K562 (cell line): ENCODE measurements around the gene MYO3B. TPM values are rescaled to one million over a fixed set of nuclear protein-coding genes. Genes with fewer than 3 reads are reported as not detected.

Experiments
- EWSR1 ChIP-seq: fragments of 450-650 bp; IDR thresholded peaks from 2 replicates; pipeline ENCODE4 v1.6.1; 2018; ENCODE audit warnings: borderline replicate concordance, mild to moderate bottlenecking, low read depth, moderate library complexity; ENCODE audit not compliant: partially characterized antibody
- LARP7 ChIP-seq: fragments of 450-650 bp; IDR thresholded peaks from 2 replicates; pipeline ENCODE4 v1.6.1; 2016
- LEF1 ChIP-seq: fragments of 450-650 bp; IDR thresholded peaks from 2 replicates; pipeline ENCODE4 v1.6.1; 2016; ENCODE audit warnings: mild to moderate bottlenecking
- SMC3 ChIP-seq: conservative IDR thresholded peaks from 2 replicates; pipeline ENCODE4 v1.6.1; 2011; ENCODE audit warnings: low read depth, low read length, improper control_type of control experiment; ENCODE audit not compliant: insufficient read depth
- ZFP36 ChIP-seq: fragments of 150-350 bp; IDR thresholded peaks from 2 replicates; pipeline ENCODE4 v1.6.1; 2018; ENCODE audit warnings: low read length, low read depth; ENCODE audit not compliant: partially characterized antibody
- ZNF224 ChIP-seq: sonication (generic); formaldehyde crosslinking; IDR thresholded peaks from 2 replicates; pipeline ENCODE4 v1.8.0; 2022; ENCODE audit warnings: mild to moderate bottlenecking, missing genetic modification reagents
- ZNF695 ChIP-seq: fragments of 450-650 bp; formaldehyde crosslinking; IDR thresholded peaks from 2 replicates; pipeline ENCODE4 v1.4.0; 2020; ENCODE audit warnings: mild to moderate bottlenecking, moderate library complexity
- polyA plus RNA-seq, 8 experiments: library from polyadenylated mRNA; depleted of rRNA in 4 of 8; stranded (reverse) in 5 of 8; unstranded in 3 of 8; fragments of >200 nt; fragmentation: Nextera tagmentation in 2 of 8; fragmentation: Illumina TruSeq in 1 of 8; extraction: Ambion mirVana in 2 of 8; extraction: Trizol in 1 of 8; gene quantifications; 2 replicates each; pipeline versions ENCODE4 v1.2.1 to v1.2.3, GENCODE V29; 2011 to 2014; ENCODE audit warnings: inconsistent platforms in 1 of 8, missing spikeins in 1 of 8
- total RNA-seq, 7 experiments: library from RNA; depleted of rRNA in 6 of 7; stranded (reverse); fragments of >200 nt in 6 of 7; fragmentation: Illumina TruSeq in 2 of 7; extraction: Trizol in 2 of 7; gene quantifications; 2 replicates each; pipeline versions ENCODE4 v1.2.1 to v1.2.3, GENCODE V29; 2011 to 2021; ENCODE audit warnings: low replicate concordance in 1 of 7
- TF ChIP-seq, protein P1 (sequence below): fragments of 200-400 bp; formaldehyde crosslinking; IDR thresholded peaks from 2 replicates; pipeline ENCODE4 v1.6.1; 2017; ENCODE audit warnings: mild to moderate bottlenecking, low read depth, low read length, moderate library complexity
- TF ChIP-seq, protein P2 (sequence below): fragments of 450-650 bp; conservative IDR thresholded peaks from 2 replicates; pipeline ENCODE4 v1.6.1; 2016; ENCODE audit warnings: missing genetic modification characterization, low read depth, mild to moderate bottlenecking, missing compliant biosample characterization, moderate library complexity
- TF ChIP-seq, protein P3 (sequence below): fragments of 450-650 bp; IDR thresholded peaks from 2 replicates; pipeline ENCODE4 v1.6.1; 2017; ENCODE audit warnings: mild to moderate bottlenecking, moderate library complexity
- TF ChIP-seq, protein P4 (sequence below): fragments of 250-450 bp; sonication (Bioruptor Pico); IDR thresholded peaks from 2 replicates; pipeline ENCODE4 v1.5.0; 2020; ENCODE audit warnings: mild to moderate bottlenecking, borderline replicate concordance
- TF ChIP-seq, protein P5 (sequence below): IDR thresholded peaks from 2 replicates; pipeline ENCODE4 v1.6.1; 2011; ENCODE audit warnings: borderline replicate concordance, low read depth, mild to moderate bottlenecking, moderate library complexity, low read length; ENCODE audit not compliant: insufficient read depth, poor library complexity, severe bottlenecking
- TF ChIP-seq, protein P6 (sequence below): fragments of 450-650 bp; IDR thresholded peaks from 2 replicates; pipeline ENCODE4 v1.6.1; 2018; ENCODE audit not compliant: partially characterized antibody

Gene MYO3B
- total and polyA plus RNA-seq, 9 of the 15 experiments (the other 6 are each of a cell fraction or from before 2014, with no cell fraction given) = 2.7 to 6.5 (median 3.6) TPM

DNA sequence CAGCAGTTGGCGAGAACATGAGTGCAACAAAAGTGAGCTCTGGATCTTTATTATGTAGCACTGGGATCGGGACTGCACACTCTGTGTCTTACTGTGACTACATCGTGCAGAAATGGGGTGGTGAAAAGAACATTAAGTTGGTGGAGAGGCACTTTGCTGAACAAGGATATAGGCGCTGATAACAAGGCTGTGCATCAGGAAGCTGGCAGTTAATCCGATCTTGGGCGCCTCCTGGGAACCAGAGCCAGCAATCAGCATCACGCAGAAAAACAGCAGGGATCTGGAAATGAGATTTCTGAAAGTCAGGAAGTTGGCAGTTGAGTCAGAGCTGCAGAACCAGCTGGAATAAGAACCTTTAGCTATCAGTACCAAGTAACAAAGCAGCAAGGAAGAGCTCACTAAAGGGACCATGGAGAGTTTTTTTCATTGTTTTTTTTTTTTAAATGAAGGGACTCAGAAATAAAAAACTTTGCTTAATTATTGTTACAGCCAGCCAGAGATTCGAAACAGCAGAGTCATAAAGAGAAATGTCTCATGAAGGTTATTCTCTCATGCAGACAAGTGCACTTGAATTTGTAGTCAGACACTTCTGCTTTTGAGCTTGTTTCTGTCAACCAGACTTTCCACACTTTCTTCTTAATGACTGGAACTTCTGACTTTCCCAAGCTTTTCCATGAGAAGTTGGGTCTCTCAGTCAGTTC lies 22.8 kb upstream of the MYO3B start (continued):
- TF ChIP-seq, protein P1, sequence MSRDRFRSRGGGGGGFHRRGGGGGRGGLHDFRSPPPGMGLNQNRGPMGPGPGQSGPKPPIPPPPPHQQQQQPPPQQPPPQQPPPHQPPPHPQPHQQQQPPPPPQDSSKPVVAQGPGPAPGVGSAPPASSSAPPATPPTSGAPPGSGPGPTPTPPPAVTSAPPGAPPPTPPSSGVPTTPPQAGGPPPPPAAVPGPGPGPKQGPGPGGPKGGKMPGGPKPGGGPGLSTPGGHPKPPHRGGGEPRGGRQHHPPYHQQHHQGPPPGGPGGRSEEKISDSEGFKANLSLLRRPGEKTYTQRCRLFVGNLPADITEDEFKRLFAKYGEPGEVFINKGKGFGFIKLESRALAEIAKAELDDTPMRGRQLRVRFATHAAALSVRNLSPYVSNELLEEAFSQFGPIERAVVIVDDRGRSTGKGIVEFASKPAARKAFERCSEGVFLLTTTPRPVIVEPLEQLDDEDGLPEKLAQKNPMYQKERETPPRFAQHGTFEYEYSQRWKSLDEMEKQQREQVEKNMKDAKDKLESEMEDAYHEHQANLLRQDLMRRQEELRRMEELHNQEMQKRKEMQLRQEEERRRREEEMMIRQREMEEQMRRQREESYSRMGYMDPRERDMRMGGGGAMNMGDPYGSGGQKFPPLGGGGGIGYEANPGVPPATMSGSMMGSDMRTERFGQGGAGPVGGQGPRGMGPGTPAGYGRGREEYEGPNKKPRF = no peak
- TF ChIP-seq LEF1 = no peak
- peak; percentile 38 for TF ChIP-seq ZFP36
- TF ChIP-seq, protein P2, sequence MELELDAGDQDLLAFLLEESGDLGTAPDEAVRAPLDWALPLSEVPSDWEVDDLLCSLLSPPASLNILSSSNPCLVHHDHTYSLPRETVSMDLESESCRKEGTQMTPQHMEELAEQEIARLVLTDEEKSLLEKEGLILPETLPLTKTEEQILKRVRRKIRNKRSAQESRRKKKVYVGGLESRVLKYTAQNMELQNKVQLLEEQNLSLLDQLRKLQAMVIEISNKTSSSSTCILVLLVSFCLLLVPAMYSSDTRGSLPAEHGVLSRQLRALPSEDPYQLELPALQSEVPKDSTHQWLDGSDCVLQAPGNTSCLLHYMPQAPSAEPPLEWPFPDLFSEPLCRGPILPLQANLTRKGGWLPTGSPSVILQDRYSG (tag) = no peak; the same call in 1 of the 2 replicates
- 0 out of 2 replicates have a peak, but pooled peaks have one; percentile 10 for TF ChIP-seq SMC3
- TF ChIP-seq, protein P3, sequence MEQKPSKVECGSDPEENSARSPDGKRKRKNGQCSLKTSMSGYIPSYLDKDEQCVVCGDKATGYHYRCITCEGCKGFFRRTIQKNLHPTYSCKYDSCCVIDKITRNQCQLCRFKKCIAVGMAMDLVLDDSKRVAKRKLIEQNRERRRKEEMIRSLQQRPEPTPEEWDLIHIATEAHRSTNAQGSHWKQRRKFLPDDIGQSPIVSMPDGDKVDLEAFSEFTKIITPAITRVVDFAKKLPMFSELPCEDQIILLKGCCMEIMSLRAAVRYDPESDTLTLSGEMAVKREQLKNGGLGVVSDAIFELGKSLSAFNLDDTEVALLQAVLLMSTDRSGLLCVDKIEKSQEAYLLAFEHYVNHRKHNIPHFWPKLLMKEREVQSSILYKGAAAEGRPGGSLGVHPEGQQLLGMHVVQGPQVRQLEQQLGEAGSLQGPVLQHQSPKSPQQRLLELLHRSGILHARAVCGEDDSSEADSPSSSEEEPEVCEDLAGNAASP = no peak
- TF ChIP-seq EWSR1 = no peak
- TF ChIP-seq, protein P4, sequence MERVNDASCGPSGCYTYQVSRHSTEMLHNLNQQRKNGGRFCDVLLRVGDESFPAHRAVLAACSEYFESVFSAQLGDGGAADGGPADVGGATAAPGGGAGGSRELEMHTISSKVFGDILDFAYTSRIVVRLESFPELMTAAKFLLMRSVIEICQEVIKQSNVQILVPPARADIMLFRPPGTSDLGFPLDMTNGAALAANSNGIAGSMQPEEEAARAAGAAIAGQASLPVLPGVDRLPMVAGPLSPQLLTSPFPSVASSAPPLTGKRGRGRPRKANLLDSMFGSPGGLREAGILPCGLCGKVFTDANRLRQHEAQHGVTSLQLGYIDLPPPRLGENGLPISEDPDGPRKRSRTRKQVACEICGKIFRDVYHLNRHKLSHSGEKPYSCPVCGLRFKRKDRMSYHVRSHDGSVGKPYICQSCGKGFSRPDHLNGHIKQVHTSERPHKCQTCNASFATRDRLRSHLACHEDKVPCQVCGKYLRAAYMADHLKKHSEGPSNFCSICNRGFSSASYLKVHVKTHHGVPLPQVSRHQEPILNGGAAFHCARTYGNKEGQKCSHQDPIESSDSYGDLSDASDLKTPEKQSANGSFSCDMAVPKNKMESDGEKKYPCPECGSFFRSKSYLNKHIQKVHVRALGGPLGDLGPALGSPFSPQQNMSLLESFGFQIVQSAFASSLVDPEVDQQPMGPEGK (CRISPR knock-in tag) = no peak
- no peak for TF ChIP-seq ZNF224 (CRISPR knock-in tag)
- no peak for TF ChIP-seq LARP7
- TF ChIP-seq, protein P5, sequence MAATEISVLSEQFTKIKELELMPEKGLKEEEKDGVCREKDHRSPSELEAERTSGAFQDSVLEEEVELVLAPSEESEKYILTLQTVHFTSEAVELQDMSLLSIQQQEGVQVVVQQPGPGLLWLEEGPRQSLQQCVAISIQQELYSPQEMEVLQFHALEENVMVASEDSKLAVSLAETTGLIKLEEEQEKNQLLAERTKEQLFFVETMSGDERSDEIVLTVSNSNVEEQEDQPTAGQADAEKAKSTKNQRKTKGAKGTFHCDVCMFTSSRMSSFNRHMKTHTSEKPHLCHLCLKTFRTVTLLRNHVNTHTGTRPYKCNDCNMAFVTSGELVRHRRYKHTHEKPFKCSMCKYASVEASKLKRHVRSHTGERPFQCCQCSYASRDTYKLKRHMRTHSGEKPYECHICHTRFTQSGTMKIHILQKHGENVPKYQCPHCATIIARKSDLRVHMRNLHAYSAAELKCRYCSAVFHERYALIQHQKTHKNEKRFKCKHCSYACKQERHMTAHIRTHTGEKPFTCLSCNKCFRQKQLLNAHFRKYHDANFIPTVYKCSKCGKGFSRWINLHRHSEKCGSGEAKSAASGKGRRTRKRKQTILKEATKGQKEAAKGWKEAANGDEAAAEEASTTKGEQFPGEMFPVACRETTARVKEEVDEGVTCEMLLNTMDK = no peak
- TF ChIP-seq, protein P6, sequence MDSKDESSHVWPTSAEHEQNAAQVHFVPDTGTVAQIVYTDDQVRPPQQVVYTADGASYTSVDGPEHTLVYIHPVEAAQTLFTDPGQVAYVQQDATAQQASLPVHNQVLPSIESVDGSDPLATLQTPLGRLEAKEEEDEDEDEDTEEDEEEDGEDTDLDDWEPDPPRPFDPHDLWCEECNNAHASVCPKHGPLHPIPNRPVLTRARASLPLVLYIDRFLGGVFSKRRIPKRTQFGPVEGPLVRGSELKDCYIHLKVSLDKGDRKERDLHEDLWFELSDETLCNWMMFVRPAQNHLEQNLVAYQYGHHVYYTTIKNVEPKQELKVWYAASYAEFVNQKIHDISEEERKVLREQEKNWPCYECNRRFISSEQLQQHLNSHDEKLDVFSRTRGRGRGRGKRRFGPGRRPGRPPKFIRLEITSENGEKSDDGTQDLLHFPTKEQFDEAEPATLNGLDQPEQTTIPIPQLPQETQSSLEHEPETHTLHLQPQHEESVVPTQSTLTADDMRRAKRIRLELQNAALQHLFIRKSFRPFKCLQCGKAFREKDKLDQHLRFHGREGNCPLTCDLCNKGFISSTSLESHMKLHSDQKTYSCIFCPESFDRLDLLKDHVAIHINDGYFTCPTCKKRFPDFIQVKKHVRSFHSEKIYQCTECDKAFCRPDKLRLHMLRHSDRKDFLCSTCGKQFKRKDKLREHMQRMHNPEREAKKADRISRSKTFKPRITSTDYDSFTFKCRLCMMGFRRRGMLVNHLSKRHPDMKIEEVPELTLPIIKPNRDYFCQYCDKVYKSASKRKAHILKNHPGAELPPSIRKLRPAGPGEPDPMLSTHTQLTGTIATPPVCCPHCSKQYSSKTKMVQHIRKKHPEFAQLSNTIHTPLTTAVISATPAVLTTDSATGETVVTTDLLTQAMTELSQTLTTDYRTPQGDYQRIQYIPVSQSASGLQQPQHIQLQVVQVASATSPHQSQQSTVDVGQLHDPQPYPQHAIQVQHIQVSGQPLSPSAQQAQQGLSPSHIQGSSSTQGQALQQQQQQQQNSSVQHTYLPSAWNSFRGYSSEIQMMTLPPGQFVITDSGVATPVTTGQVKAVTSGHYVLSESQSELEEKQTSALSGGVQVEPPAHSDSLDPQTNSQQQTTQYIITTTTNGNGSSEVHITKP = no peak
- TF ChIP-seq ZNF695 (CRISPR knock-in tag) = no peak
